Measurements from ENCODE around the gene METRNL.

DNA sequence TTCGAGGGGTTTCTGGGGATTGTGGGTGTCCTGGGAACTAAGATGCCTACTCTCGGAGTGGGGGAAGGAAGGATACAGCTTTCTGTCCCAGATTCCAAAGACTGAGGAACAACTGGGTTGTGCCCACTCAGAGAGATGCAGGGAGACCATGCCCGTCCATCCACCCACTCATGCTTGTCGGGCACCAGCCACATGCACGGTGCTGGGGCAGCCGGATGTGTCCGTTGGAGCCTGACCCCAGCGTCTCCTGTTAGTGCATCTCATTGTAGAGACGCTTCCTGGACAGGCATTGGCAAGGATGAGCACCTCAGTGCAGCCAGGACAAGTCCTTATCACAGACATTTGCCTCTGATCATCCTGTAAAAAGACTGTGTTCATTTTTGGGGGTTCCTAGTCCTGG is 58.1 kb downstream of the METRNL start:
- TF ChIP-seq, protein P1, sequence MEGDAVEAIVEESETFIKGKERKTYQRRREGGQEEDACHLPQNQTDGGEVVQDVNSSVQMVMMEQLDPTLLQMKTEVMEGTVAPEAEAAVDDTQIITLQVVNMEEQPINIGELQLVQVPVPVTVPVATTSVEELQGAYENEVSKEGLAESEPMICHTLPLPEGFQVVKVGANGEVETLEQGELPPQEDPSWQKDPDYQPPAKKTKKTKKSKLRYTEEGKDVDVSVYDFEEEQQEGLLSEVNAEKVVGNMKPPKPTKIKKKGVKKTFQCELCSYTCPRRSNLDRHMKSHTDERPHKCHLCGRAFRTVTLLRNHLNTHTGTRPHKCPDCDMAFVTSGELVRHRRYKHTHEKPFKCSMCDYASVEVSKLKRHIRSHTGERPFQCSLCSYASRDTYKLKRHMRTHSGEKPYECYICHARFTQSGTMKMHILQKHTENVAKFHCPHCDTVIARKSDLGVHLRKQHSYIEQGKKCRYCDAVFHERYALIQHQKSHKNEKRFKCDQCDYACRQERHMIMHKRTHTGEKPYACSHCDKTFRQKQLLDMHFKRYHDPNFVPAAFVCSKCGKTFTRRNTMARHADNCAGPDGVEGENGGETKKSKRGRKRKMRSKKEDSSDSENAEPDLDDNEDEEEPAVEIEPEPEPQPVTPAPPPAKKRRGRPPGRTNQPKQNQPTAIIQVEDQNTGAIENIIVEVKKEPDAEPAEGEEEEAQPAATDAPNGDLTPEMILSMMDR (IDR thresholded peaks at IDR 0.05): no peak
- TF ChIP-seq ZFX (IDR thresholded peaks at IDR 0.05; ENCODE audit: borderline replicate concordance): no peak

Data from 22Rv1 (cell line).